T-helper 17 cell (primary cell): ENCODE measurements around the gene CYBB. TPM values are rescaled to one million over a fixed set of nuclear protein-coding genes. Genes with fewer than 3 reads are reported as not detected.

Source experiments
- ATAC-seq: fragments of 150-1000 bp; cut with Tn5 transposase; 2 replicates; pipeline ENCODE4 v1.10.0; 2021; ENCODE audit warnings: mild to moderate bottlenecking, moderate library complexity
- DNase-seq, 3 donors: peaks; one replicate each; pipeline versions ENCODE4 v3.0.0 to v3.0.0-alpha.2; 2020 to 2021
- H3K9me3 ChIP-seq: one replicate; pipeline ENCODE4 v1.7.0; 2013; ENCODE audit warnings: low read length, mild to moderate bottlenecking; ENCODE audit not compliant: control insufficient read depth, poor library complexity, severe bottlenecking
- H3K27ac Mint-ChIP-seq: one replicate; pipeline ENCODE4 v1.8.0; 2022; ENCODE audit warnings: mild to moderate bottlenecking, moderate library complexity, mixed read lengths
- H3K27me3 Mint-ChIP-seq: one replicate; pipeline ENCODE4 v1.8.0; 2022; ENCODE audit warnings: mixed read lengths
- H3K36me3 Mint-ChIP-seq: one replicate; pipeline ENCODE4 v1.8.0; 2022; ENCODE audit warnings: low read depth, mixed read lengths
- H3K4me1 Mint-ChIP-seq: one replicate; pipeline ENCODE4 v1.8.0; 2022; ENCODE audit warnings: mild to moderate bottlenecking, mixed read lengths
- H3K4me3 Mint-ChIP-seq: one replicate; pipeline ENCODE4 v1.8.0; 2022; ENCODE audit warnings: mild to moderate bottlenecking, moderate library complexity, mixed read lengths
- total RNA-seq, 4 donors: library from RNA in 2 of 4; stranded (reverse) in 2 of 4; gene quantifications; one replicate each; pipeline ENCODE4 v1.2.3 and lab custom pipeline; 2022 to 2026

CYBB gene
- 10 to 100 TPM in 1 of 2 donors, 1 to 10 TPM in 1; 2.3 to 15.5 TPM for total RNA-seq
- total RNA-seq (lab: John Stamatoyannopoulos, UW): 0 to 0.35 reads per million in 2 donors

GRCh38 chrX:37779857-37780256, at the start of gene CYBB:
CYBB (plus strand) TSS chrX:37780059; CDS start chrX:37780078, 19 bp downstream.
- DNase-seq (no peak), ATAC-seq (no peak)
- no peaks in the 10 kb centered on the region for H3K36me3 Mint-ChIP-seq
- H3K27ac Mint-ChIP-seq: no peak within 1 kb of the TSS
- peaks cover 19% of the 10 kb centered on the region for H3K4me1 Mint-ChIP-seq
- no peaks in the 10 kb centered on the region for H3K9me3 ChIP-seq
- H3K4me3 Mint-ChIP-seq: no peak within 1 kb of the TSS
- H3K27me3 Mint-ChIP-seq: no peaks in the 10 kb centered on the region

- H3K36me3 Mint-ChIP-seq: no peaks in the 10 kb centered on the region
- ATAC-seq (peak; percentile 92), DNase-seq (peak; percentile 50 to 71 (median 52))
- no peak overlapping the region for H3K4me3 Mint-ChIP-seq
- H3K27me3 Mint-ChIP-seq: no peaks in the 10 kb centered on the region
- peak overlapping the region; percentile 56 for H3K27ac Mint-ChIP-seq
- H3K9me3 ChIP-seq: no peaks in the 10 kb centered on the region
- H3K4me1 Mint-ChIP-seq: peaks cover 5% of the 10 kb centered on the region
These were observed 34.5 kb upstream of the CYBB start for GRCh38 chrX:37745354-37745753.

GRCh38 chrX:37745835-37746217, 34.0 kb upstream of the CYBB start:
- no peaks in the 10 kb centered on the region for H3K9me3 ChIP-seq
- no peaks in the 10 kb centered on the region for H3K27me3 Mint-ChIP-seq
- ATAC-seq (no peak), DNase-seq (no peak)
- peaks cover 5% of the 10 kb centered on the region for H3K4me1 Mint-ChIP-seq
- no peaks in the 10 kb centered on the region for H3K36me3 Mint-ChIP-seq
- H3K4me3 Mint-ChIP-seq: no peak overlapping the region
- peak overlapping the region; percentile 56 for H3K27ac Mint-ChIP-seq

DNA sequence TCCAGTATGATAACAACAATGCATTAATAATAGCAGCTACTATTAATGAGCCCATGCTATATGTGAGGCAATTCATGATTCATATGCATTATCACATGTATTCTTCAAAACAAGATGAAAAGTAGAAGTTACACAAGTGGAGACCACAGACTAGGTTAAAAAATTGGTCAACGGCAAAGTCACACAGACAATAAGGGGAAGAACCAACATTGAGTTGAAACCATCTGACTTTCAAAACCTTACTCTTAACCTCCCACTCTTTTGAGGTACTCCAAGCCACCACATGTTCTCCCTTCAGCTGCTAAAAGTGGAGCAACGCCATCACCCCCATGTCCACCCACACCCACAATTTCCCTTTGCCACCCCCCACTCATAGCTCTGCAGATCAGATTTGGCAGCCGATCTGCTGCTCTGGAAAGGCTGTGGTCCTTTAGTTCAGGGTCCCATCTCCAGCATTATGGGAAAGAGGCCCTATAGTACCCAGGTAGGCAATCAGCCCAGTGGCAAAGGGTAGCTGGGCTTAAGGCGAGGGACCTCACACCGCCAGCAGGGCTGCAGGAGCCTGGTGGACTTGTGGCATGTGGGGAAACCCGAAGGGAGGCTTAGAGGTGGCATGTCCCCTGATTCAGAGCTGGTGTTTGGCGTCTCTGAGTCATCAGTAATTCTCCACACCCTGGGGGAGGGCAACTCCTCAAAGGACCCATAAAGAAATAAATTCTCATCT, 33.5 kb upstream of the CYBB start:
- H3K4me1 Mint-ChIP-seq: peaks cover 8% of the 10 kb centered on the region
- no peak for DNase-seq
- ATAC-seq: peak; percentile 25
- no peak overlapping the region for H3K27ac Mint-ChIP-seq
- no peaks in the 10 kb centered on the region for H3K9me3 ChIP-seq
- H3K4me3 Mint-ChIP-seq: no peak overlapping the region
- no peaks in the 10 kb centered on the region for H3K36me3 Mint-ChIP-seq
- no peaks in the 10 kb centered on the region for H3K27me3 Mint-ChIP-seq

DNA sequence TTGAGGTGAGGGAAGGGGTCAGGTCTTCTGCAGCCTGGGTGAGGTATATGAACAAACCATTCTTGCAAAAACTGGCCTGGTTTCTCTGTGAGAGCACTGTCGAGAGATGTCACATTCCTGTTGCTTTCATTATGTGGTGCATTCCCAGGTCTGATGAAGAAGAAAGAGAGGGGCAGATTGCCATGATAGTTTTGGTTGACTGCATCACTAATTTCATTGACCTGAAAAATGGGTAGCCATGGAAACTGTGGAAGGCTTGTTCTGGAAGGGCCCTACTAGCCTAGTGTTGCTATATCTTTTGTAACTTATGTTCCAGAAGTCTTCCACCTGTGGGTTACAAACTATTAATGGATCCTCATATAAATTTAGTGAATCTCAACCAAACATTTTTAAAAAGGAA, 32.9 kb upstream of the CYBB start:
- H3K9me3 ChIP-seq: no peaks in the 10 kb centered on the region
- DNase-seq (no peak), ATAC-seq (no peak)
- Mint-ChIP-seq H3K36me3 (no peaks in the 10 kb centered on the region), H3K27ac (no peak overlapping the region), H3K27me3 (no peaks in the 10 kb centered on the region), H3K4me3 (no peak overlapping the region), H3K4me1 (peaks cover 10% of the 10 kb centered on the region)

DNA sequence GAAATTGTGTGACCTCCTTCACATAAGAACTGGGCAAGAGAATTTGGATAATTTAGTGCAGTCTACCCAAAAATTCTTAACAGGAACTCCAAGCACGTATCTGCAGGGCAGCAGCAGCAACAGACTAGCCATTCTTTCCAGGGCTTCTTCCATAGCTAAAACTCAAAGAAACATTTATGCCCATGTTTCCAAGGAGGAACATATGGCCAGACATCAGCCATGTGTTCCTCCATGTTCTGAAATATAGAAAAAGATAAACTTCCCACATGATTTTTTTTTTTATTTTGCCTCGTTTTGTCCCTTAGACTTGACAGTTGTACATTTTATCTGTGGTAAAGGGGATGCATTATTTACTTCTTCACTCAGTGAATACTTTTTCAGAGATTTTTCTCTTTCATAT, 27.6 kb upstream of the CYBB start:
- ATAC-seq: no peak
- Mint-ChIP-seq H3K27me3 (no peaks in the 10 kb centered on the region), H3K27ac (no peak overlapping the region), H3K4me1 (peaks cover 11% of the 10 kb centered on the region), H3K36me3 (no peaks in the 10 kb centered on the region), H3K4me3 (no peak overlapping the region)
- DNase-seq: no peak
- H3K9me3 ChIP-seq: no peaks in the 10 kb centered on the region

- Mint-ChIP-seq H3K36me3 (no peaks in the 10 kb centered on the region), H3K4me1 (peaks cover 11% of the 10 kb centered on the region), H3K4me3 (no peak overlapping the region), H3K27ac (no peak overlapping the region), H3K27me3 (no peaks in the 10 kb centered on the region)
- H3K9me3 ChIP-seq: no peaks in the 10 kb centered on the region
- no peak for DNase-seq
- no peak for ATAC-seq
These were observed 26.9 kb upstream of the CYBB start for GRCh38 chrX:37752936-37753335.

GRCh38 chrX:37753384-37753783, 26.5 kb upstream of the CYBB start:
- ATAC-seq (no peak), DNase-seq (no peak)
- no peaks in the 10 kb centered on the region for H3K27me3 Mint-ChIP-seq
- peaks cover 11% of the 10 kb centered on the region for H3K4me1 Mint-ChIP-seq
- no peak overlapping the region for H3K27ac Mint-ChIP-seq
- H3K4me3 Mint-ChIP-seq: no peak overlapping the region
- H3K36me3 Mint-ChIP-seq: no peaks in the 10 kb centered on the region
- no peaks in the 10 kb centered on the region for H3K9me3 ChIP-seq

GRCh38 chrX:37754516-37754915, 25.3 kb upstream of the CYBB start:
- no peaks in the 10 kb centered on the region for H3K27me3 Mint-ChIP-seq
- DNase-seq: no peak

DNA sequence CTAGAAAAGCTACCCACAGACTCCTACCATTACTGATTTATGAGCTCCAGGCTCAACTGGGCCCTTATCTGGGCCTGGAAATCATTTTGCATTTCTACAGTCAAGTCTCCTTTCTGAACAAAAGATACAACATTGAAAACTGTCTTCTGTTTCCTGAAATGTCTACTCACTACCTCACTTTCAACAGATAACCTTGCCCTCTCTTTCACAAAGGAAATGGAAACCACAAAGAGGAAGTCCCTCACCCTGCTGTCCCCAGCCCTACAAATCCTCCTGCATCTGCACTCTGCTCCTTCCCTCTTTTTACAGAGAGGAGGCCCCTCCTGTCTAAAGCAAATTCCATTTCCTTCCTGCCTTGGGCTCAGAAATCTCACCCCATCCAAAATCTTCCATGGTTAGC, 24.8 kb upstream of the CYBB start:
- Mint-ChIP-seq H3K36me3 (no peaks in the 10 kb centered on the region), H3K4me3 (no peak overlapping the region), H3K27me3 (no peaks in the 10 kb centered on the region), H3K27ac (no peak overlapping the region), H3K4me1 (peaks cover 11% of the 10 kb centered on the region)
- ATAC-seq (peak; percentile 96), DNase-seq (no peak)
- H3K9me3 ChIP-seq: no peaks in the 10 kb centered on the region

More at GRCh38 chrX:37754516-37754915, 25.3 kb upstream of the CYBB start:
- ATAC-seq: no peak
- no peak overlapping the region for H3K4me3 Mint-ChIP-seq
- H3K4me1 Mint-ChIP-seq: peaks cover 11% of the 10 kb centered on the region
- H3K27ac Mint-ChIP-seq: no peak overlapping the region
- H3K36me3 Mint-ChIP-seq: no peaks in the 10 kb centered on the region
- no peaks in the 10 kb centered on the region for H3K9me3 ChIP-seq

DNA sequence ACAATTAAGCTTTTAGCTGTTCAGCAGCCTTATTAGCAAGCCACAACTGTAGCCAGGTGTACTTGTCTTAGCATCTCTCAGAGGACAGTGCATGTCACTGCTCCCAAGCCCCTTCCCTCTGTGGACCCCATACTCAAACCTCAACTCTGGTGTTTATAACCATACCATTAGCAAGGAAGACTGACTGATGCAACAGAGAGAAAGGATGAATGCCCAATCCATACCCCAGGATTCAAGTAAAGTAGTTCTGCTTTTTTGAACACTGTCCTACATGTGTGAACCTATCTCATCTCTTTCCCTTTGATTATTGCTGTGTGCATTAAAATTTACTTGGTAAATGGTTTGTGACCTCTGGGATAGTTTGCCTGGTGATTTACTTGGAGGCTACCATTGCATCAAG, 22.8 kb upstream of the CYBB start:
- Mint-ChIP-seq H3K27ac (no peak overlapping the region), H3K36me3 (no peaks in the 10 kb centered on the region), H3K4me3 (no peak overlapping the region), H3K27me3 (no peaks in the 10 kb centered on the region), H3K4me1 (peaks cover 6% of the 10 kb centered on the region)
- DNase-seq: no peak
- no peaks in the 10 kb centered on the region for H3K9me3 ChIP-seq
- ATAC-seq: no peak

DNA sequence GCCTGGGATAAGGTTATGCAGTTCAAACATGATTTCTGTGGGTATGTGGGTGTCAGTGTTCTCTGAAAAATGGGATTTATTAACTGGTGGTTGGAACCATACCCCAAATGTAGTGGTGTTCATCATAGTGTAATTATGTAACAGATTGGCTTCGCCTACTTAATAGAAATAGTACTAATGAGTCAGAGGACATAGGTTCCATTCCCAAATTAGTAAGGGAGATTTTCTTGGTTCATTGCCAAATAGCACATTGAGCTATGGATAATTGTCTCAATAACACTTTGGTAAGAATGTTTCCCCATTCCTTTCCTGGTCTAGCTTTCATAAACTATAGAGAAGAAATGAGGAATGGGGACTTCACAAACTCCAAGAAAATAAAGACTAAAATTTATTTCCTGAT, 20.5 kb upstream of the CYBB start:
- no peaks in the 10 kb centered on the region for H3K9me3 ChIP-seq

DNA sequence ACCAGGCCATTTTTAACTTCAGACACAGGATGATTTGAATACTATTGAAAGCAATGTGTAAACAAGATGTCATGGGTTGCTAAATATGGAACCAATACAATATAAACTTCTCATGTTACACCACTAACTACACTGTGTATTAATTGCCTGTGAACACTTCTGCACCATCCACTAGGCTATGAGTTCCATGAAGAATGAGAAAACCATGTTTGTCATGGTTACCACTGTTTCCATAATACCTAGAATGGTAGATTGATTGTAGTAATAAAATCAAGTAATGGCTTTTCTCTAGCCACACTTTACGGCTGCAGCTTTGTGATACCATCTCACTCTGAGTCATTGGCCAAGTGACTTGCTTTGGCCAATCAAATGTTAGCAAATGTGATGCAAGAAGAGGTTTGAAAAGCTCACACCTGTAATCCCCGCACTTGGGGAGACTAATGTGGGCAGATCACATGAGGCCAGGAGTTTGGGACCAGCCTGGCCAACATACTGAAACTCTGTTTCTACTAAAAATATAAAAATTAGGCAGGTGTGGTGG, 19.9 kb upstream of the CYBB start:
- no peak for ATAC-seq

More for the DNA sequence above, 20.5 kb upstream of the CYBB start:
- no peak overlapping the region for H3K4me3 Mint-ChIP-seq
- no peak for DNase-seq
- no peak for ATAC-seq
- no peaks in the 10 kb centered on the region for H3K27me3 Mint-ChIP-seq
- H3K4me1 Mint-ChIP-seq: no peaks in the 10 kb centered on the region
- no peaks in the 10 kb centered on the region for H3K36me3 Mint-ChIP-seq
- H3K27ac Mint-ChIP-seq: no peak overlapping the region

GRCh38 chrX:37763400-37763799, 16.5 kb upstream of the CYBB start:
- Mint-ChIP-seq H3K27me3 (no peaks in the 10 kb centered on the region), H3K4me3 (no peak overlapping the region), H3K36me3 (no peaks in the 10 kb centered on the region), H3K4me1 (peaks cover 3% of the 10 kb centered on the region), H3K27ac (peak overlapping the region; percentile 34)
- ATAC-seq (peak; percentile 37), DNase-seq (no peak)
- no peaks in the 10 kb centered on the region for H3K9me3 ChIP-seq

More for the DNA sequence above, 19.9 kb upstream of the CYBB start:
- Mint-ChIP-seq H3K36me3 (no peaks in the 10 kb centered on the region), H3K27ac (no peak overlapping the region), H3K27me3 (no peaks in the 10 kb centered on the region), H3K4me3 (no peak overlapping the region), H3K4me1 (no peaks in the 10 kb centered on the region)
- no peak for DNase-seq
- H3K9me3 ChIP-seq: no peaks in the 10 kb centered on the region
